GM12892 (cell line): ENCODE measurements around the gene DCAF17.

Experiments
- POLR2A ChIP-seq: IDR thresholded peaks from 2 replicates; pipeline ENCODE4 v1.6.1; 2011; ENCODE audit warnings: low read depth, low read length, control low read depth
- TAF1 ChIP-seq: IDR thresholded peaks from 2 replicates; pipeline ENCODE4 v1.6.1; 2011; ENCODE audit warnings: low read depth, mild to moderate bottlenecking, control low read depth, low read length, borderline replicate concordance

DNA sequence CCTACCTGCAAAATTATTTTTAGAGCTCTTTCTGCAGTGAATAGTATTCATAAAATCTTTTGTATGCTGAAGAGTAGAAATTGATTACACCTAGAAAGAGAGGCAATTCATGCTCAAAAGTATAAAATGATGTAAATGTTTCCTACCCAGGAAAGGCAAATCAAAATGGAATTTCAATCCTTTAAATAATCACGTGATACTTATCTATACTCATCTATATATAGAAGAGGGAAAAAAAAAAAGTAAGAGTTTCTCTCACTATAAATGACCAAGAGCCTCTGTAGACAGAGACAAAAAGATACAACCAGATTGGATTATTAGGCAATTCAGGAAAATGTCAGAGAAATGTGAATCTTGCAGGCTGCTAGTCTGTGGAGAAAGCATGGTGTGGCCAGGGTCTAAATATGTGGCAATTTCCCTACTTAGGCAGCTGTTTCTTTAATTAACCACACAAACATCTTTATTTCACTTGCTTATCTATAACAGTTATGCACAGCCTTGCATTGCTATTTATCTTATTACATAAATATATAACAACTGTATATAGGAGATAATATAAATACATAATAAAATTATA, 39.8 kb upstream of the DCAF17 start:
- TF ChIP-seq TAF1: no peak
- no peak for TF ChIP-seq POLR2A
